ENCODE results near the gene PTPRG.

GRCh38 chr3:61903074-61903473 is 341.7 kb downstream of the PTPRG start:
- no peak for TF ChIP-seq POLR2AphosphoS5 (IDR thresholded peaks at IDR 0.05; ENCODE audit: low read depth, low read length)
- no peak for TF ChIP-seq POLR2A (IDR thresholded peaks at IDR 0.05; ENCODE audit: borderline replicate concordance, extremely low read depth, insufficient read depth, insufficient read length)
- no peak for TF ChIP-seq CTCF (IDR thresholded peaks at IDR 0.05 in 2 of 3, conservative IDR thresholded peaks at IDR 0.05 in 1 of 3; ENCODE audit: borderline replicate concordance in 1 of 3, insufficient read depth in 1 of 3, low read depth in 2 of 3, low read length in 2 of 3)
- no peak for TF ChIP-seq TCF7L2 (IDR thresholded peaks at IDR 0.05; ENCODE audit: borderline replicate concordance, extremely low read depth, insufficient read depth, insufficient read length)
- no peak for TF ChIP-seq REST (IDR thresholded peaks at IDR 0.05; ENCODE audit: low read depth)
- no peak for TF ChIP-seq MAX (IDR thresholded peaks at IDR 0.05)
- TF ChIP-seq RAD21 (IDR thresholded peaks at IDR 0.05; ENCODE audit: low read depth) = no peak
- TF ChIP-seq EGR1 (IDR thresholded peaks at IDR 0.05; ENCODE audit: low read depth) = no peak
